Tibial nerve (tissue), 4 donors: ENCODE data around the gene SIGLECL1. TPM values are rescaled to one million over a fixed set of nuclear protein-coding genes. Genes with fewer than 3 reads are reported as not detected.
"Not testable (repeated sequence)": the region's sequence is repeated elsewhere in the genome, so short reads cannot be mapped to it uniquely, and the experiment has no call there.

ENCODE experiments used
- DNase-seq, 2 donors: peaks; one replicate each; pipeline ENCODE4 v3.0.0-alpha.2; 2019; ENCODE audit warnings: low spot score in 2 of 2
- H3K27ac ChIP-seq, 4 donors: fragments of 200-600 bp; sonication (generic) in 3 of 4; one replicate each; pipeline ENCODE4 v1.5.1; 2017 to 2019; ENCODE audit warnings: mild to moderate bottlenecking in 1 of 4
- H3K27me3 ChIP-seq, 2 donors: fragments of 200-600 bp; sonication (generic) in 1 of 2; one replicate each; pipeline versions ENCODE4 v1.5.1 to v1.6.0; 2017 to 2019
- H3K36me3 ChIP-seq, 3 donors: fragments of 200-600 bp; sonication (generic); one replicate each; pipeline ENCODE4 v1.5.1; 2018 to 2019
- H3K4me1 ChIP-seq, 4 donors: fragments of 200-600 bp; sonication (generic) in 3 of 4; one replicate each; pipeline ENCODE4 v1.5.1; 2017 to 2019
- H3K4me3 ChIP-seq, 4 donors: fragments of 200-600 bp; sonication (generic) in 3 of 4; one replicate each; pipeline ENCODE4 v1.5.1; 2017 to 2019; ENCODE audit warnings: mild to moderate bottlenecking in 1 of 4, moderate library complexity in 1 of 4
- H3K9me3 ChIP-seq, 4 donors: fragments of 200-600 bp; sonication (generic) in 3 of 4; one replicate each; pipeline ENCODE4 v1.5.1; 2017 to 2019
- CTCF ChIP-seq, 5 experiments: fragments of 200-600 bp in 3 of 5; fragments of 450-650 bp in 2 of 5; sonication (generic) in 3 of 5; IDR thresholded peaks; one replicate each; pipeline ENCODE4 v1.5.1; 2016 to 2019; ENCODE audit warnings: antibody characterized with exemption in 5 of 5, mild to moderate bottlenecking in 3 of 5, moderate library complexity in 2 of 5
- EP300 ChIP-seq, 2 donors: sonication (generic); formaldehyde crosslinking; IDR thresholded peaks; one replicate each; pipeline ENCODE4 v1.6.1; 2017; ENCODE audit warnings: antibody characterized with exemption in 2 of 2, mild to moderate bottlenecking in 1 of 2
- POLR2A ChIP-seq, 2 donors: fragments of 450-650 bp; IDR thresholded peaks; one replicate each; pipeline ENCODE4 v1.6.1; 2017; ENCODE audit warnings: antibody characterized with exemption in 2 of 2, mild to moderate bottlenecking in 2 of 2, moderate library complexity in 2 of 2
- WGBS, 2 donors: methylation state at CpG; one replicate each; pipeline ENCODE4 v1.1.5; 2018; 5-methylcytosine and 5-hydroxymethylcytosine counted together
- total RNA-seq, 4 donors: library from RNA; depleted of rRNA; stranded (reverse); fragments of >200 nt; gene quantifications; one replicate each; pipeline ENCODE4 v1.1.0, GENCODE V29; 2016

SIGLECL1 gene
- total RNA-seq, 4 donors from 2014 or later = not detected

GRCh38 chr19:51224163-51224641 is 26.7 kb upstream of the SIGLECL1 start:
- WGBS, 2 donors = 46 to 56% methylated on average over 3 of the region's 3 CpGs
- TF ChIP-seq POLR2A (IDR thresholded peaks at IDR 0.05) = no peak
- no peak for TF ChIP-seq CTCF (IDR thresholded peaks at IDR 0.05)
- no peak for TF ChIP-seq EP300 (IDR thresholded peaks at IDR 0.05)

GRCh38 chr19:51224898-51225393 is 25.9 kb upstream of the SIGLECL1 start, which contains the start of gene CD33:
Gene CD33, plus strand, starts transcription at chr19:51225080. Its CDS starts 39 bp downstream, at chr19:51225119.
- not testable (repeated sequence) for H3K36me3 ChIP-seq, H3K4me1 ChIP-seq, H3K27ac ChIP-seq, H3K9me3 ChIP-seq, H3K27me3 ChIP-seq
- 63 to 79% methylated on average over 11 of the region's 11 CpGs for WGBS, 2 donors
- peak within 1 kb of the TSS in 2 of 4 donors; percentile 7 to 39 for H3K4me3 ChIP-seq
- peak in 1 of 2 donors; percentile 10 for DNase-seq
- peak in 1 of 2 donors; percentile 11 for TF ChIP-seq EP300 (IDR thresholded peaks at IDR 0.05)

More at GRCh38 chr19:51224163-51224641, 26.7 kb upstream of the SIGLECL1 start:
- Histone ChIP-seq H3K36me3 (no peaks in the 10 kb centered on the region), H3K9me3 (no peaks in the 10 kb centered on the region), H3K27me3 (no peaks in the 10 kb centered on the region), H3K4me1 (no peaks in the 10 kb centered on the region), H3K27ac (no peak overlapping the region), H3K4me3 (no peak overlapping the region)
- DNase-seq = no peak

GRCh38 chr19:51226067-51226466 is 24.8 kb upstream of the SIGLECL1 start:
- Histone ChIP-seq H3K4me3 (peak overlapping the region in 1 of 4 donors; percentile 39), H3K27me3 (no peaks in the 10 kb centered on the region), H3K4me1 (no peaks in the 10 kb centered on the region), H3K36me3 (no peaks in the 10 kb centered on the region), H3K27ac (no peak overlapping the region), H3K9me3 (no peaks in the 10 kb centered on the region)
- TF ChIP-seq CTCF (IDR thresholded peaks at IDR 0.05) = no peak
- TF ChIP-seq POLR2A (IDR thresholded peaks at IDR 0.05) = no peak
- no peak for TF ChIP-seq EP300 (IDR thresholded peaks at IDR 0.05)
- 41 to 64% methylated on average over 3 of the region's 3 CpGs for WGBS, 2 donors
- DNase-seq = no peak

- Histone ChIP-seq H3K4me3 (no peak overlapping the region), H3K9me3 (peaks cover 0 to 3% (median 0%) of the 10 kb centered on the region in 4 donors), H3K4me1 (no peaks in the 10 kb centered on the region), H3K27ac (no peak overlapping the region), H3K36me3 (no peaks in the 10 kb centered on the region), H3K27me3 (no peaks in the 10 kb centered on the region)
- TF ChIP-seq EP300 (IDR thresholded peaks at IDR 0.05) (no peak), POLR2A (IDR thresholded peaks at IDR 0.05) (no peak), CTCF (IDR thresholded peaks at IDR 0.05) (no peak)
- WGBS, 2 donors = 59 to 62% methylated on average over 2 of the region's 2 CpGs
- no peak for DNase-seq
Observed at GRCh38 chr19:51227326-51227725, 23.6 kb upstream of the SIGLECL1 start.

- no peak overlapping the region for H3K4me3 ChIP-seq
- H3K27ac ChIP-seq = no peak overlapping the region
- TF ChIP-seq EP300 (IDR thresholded peaks at IDR 0.05) (no peak), POLR2A (IDR thresholded peaks at IDR 0.05) (no peak), CTCF (IDR thresholded peaks at IDR 0.05) (no peak)
- peaks cover 0 to 10% (median 0%) of the 10 kb centered on the region in 4 donors for H3K9me3 ChIP-seq
- H3K4me1 ChIP-seq = no peaks in the 10 kb centered on the region
- no peaks in the 10 kb centered on the region for H3K27me3 ChIP-seq
- DNase-seq = no peak
- WGBS, 2 donors = 85 to 96% methylated on average over 2 of the region's 2 CpGs
- H3K36me3 ChIP-seq = no peaks in the 10 kb centered on the region
Observed at GRCh38 chr19:51227966-51228365, 22.9 kb upstream of the SIGLECL1 start.
